IPS-18c (cell line): Measurements from ENCODE around the gene UNC119B.

Experiments used
- H3K4me3 ChIP-seq: 2 replicates; pipeline ENCODE4 v1.7.0; 2013; ENCODE audit warnings: low read depth, mild to moderate bottlenecking, low read length, moderate library complexity; ENCODE audit not compliant: insufficient read depth
- H3K9me3 ChIP-seq: one replicate; pipeline ENCODE4 v1.6.1; 2013; ENCODE audit warnings: mild to moderate bottlenecking, low read length, moderate library complexity; ENCODE audit not compliant: control insufficient read depth, insufficient read depth

The UNC119B gene

GRCh38 chr12:120706029-120706428 is 4.2 kb upstream of the UNC119B start:
- Histone ChIP-seq H3K9me3 (no peaks in the 10 kb centered on the region), H3K4me3 (no peak overlapping the region)

- H3K9me3 ChIP-seq, result no peaks in the 10 kb centered on the region
- no peak overlapping the region for H3K4me3 ChIP-seq
Observed at GRCh38 chr12:120708651-120709050, 1.6 kb upstream of the UNC119B start.

- Histone ChIP-seq H3K9me3 (no peaks in the 10 kb centered on the region), H3K4me3 (peak overlapping the region; percentile 89)
Observed at GRCh38 chr12:120710805-120711296, 593 bp downstream of the UNC119B start.

- Histone ChIP-seq H3K4me3 (peak overlapping the region; percentile 89), H3K9me3 (no peaks in the 10 kb centered on the region)
Observed at GRCh38 chr12:120711411-120711810, 1.2 kb downstream of the UNC119B start.

GRCh38 chr12:120712610-120713009 is 2.4 kb downstream of the UNC119B start:
- H3K9me3 ChIP-seq, result no peaks in the 10 kb centered on the region
- no peak overlapping the region for H3K4me3 ChIP-seq

- Histone ChIP-seq H3K9me3 (peaks cover 2% of the 10 kb centered on the region), H3K4me3 (no peak overlapping the region)
Observed at GRCh38 chr12:120713861-120714482, 3.7 kb downstream of the UNC119B start.

GRCh38 chr12:120718055-120718454 is 7.8 kb downstream of the UNC119B start:
- Histone ChIP-seq H3K9me3 (peaks cover 2% of the 10 kb centered on the region), H3K4me3 (no peak overlapping the region)

- H3K9me3 ChIP-seq, result peaks cover 2% of the 10 kb centered on the region
- no peak overlapping the region for H3K4me3 ChIP-seq
Observed at GRCh38 chr12:120719072-120719471, 8.8 kb downstream of the UNC119B start.

GRCh38 chr12:120719496-120720233 is 9.4 kb downstream of the UNC119B start:
- Histone ChIP-seq H3K9me3 (peaks cover 2% of the 10 kb centered on the region), H3K4me3 (no peak overlapping the region)

GRCh38 chr12:120720234-120720986 is 10.2 kb downstream of the UNC119B start:
- Histone ChIP-seq H3K9me3 (peaks cover 2% of the 10 kb centered on the region), H3K4me3 (no peak overlapping the region)

GRCh38 chr12:120720987-120721801 is 10.9 kb downstream of the UNC119B start:
- peaks cover 2% of the 10 kb centered on the region for H3K9me3 ChIP-seq
- no peak overlapping the region for H3K4me3 ChIP-seq

GRCh38 chr12:120721866-120722265 is 11.6 kb downstream of the UNC119B start:
- no peak overlapping the region for H3K4me3 ChIP-seq
- H3K9me3 ChIP-seq, result peaks cover 2% of the 10 kb centered on the region

- Histone ChIP-seq H3K9me3 (peaks cover 2% of the 10 kb centered on the region), H3K4me3 (no peak overlapping the region)
Observed at GRCh38 chr12:120722784-120723183, 12.5 kb downstream of the UNC119B start.

- Histone ChIP-seq H3K4me3 (peak overlapping the region; percentile 74; the same call in 1 of the 2 replicates), H3K9me3 (no peaks in the 10 kb centered on the region)
Observed at GRCh38 chr12:120724720-120725119, 14.5 kb downstream of the UNC119B start.

GRCh38 chr12:120725151-120725658 is 14.9 kb downstream of the UNC119B start:
- no peaks in the 10 kb centered on the region for H3K9me3 ChIP-seq

GRCh38 chr12:120725659-120726509 is 15.6 kb downstream of the UNC119B start, which contains the start of gene ACADS:
TSS of gene ACADS (plus strand) at chr12:120725826. CDS start at chr12:120725886, 60 bp downstream.
- H3K9me3 ChIP-seq, result no peaks in the 10 kb centered on the region
- peak within 1 kb of the TSS; percentile 74 for H3K4me3 ChIP-seq

More at GRCh38 chr12:120725151-120725658, 14.9 kb downstream of the UNC119B start:
- H3K4me3 ChIP-seq, result peak overlapping the region; percentile 74
